Activated B cell treated with CpG ODN at 0.5 μM for 24 hours (primary cell): ENCODE measurements around the gene CHMP1A. TPM values are rescaled to one million over a fixed set of nuclear protein-coding genes. Genes with fewer than 3 reads are reported as not detected.
A peak's percentile ranks its signal among the peaks of the same experiment; 100 is the strongest.

Source experiments
- ATAC-seq: fragments of 200-7000 bp; cut with Tn5 transposase; one replicate; pipeline ENCODE4 v1.10.0; 2021; ENCODE audit warnings: low read depth, mild to moderate bottlenecking, moderate library complexity
- CTCF ChIA-PET: fragments of 350-600 bp; sonication (Branson Sonifier 250); formaldehyde crosslinking; loops from one replicate; lab custom pipeline; 2021; ENCODE audit warnings: antibody characterized with exemption; lab: Charles Lee
- POLR2A ChIA-PET: fragments of 350-600 bp; sonication (Branson Sonifier 250); formaldehyde crosslinking; loops from one replicate; lab custom pipeline; 2021; ENCODE audit warnings: antibody characterized with exemption; lab: Charles Lee
- DNase-seq: peaks from one replicate; pipeline ENCODE4 v3.0.0; 2022
- H3K27ac Mint-ChIP-seq: one replicate; pipeline ENCODE4 v1.8.0; 2020; ENCODE audit warnings: mixed read lengths
- H3K27me3 Mint-ChIP-seq: one replicate; pipeline ENCODE4 v1.8.0; 2021; ENCODE audit warnings: mixed read lengths
- H3K36me3 Mint-ChIP-seq: one replicate; pipeline ENCODE4 v1.8.0; 2021; ENCODE audit warnings: low read depth, mixed read lengths
- H3K4me1 Mint-ChIP-seq: one replicate; pipeline ENCODE4 v1.8.0; 2021; ENCODE audit warnings: mixed read lengths
- H3K4me3 Mint-ChIP-seq: one replicate; pipeline ENCODE4 v1.8.0; 2020; ENCODE audit warnings: mild to moderate bottlenecking, mixed read lengths
- H3K9me3 Mint-ChIP-seq: one replicate; pipeline ENCODE4 v1.8.0; 2020; ENCODE audit warnings: mixed read lengths
- intact Hi-C: fragments of 100-400 bp; cut with micrococcal nuclease; formaldehyde crosslinking; loops from one replicate; pipeline ENCODE4 v1.15.1; 2024
- total RNA-seq: library from RNA; stranded (reverse); gene quantifications from 2 replicates; pipeline ENCODE4 v1.2.3, GENCODE V29; 2022
- TF ChIP-seq, protein P1 (sequence below): fragments of 200-600 bp; IDR thresholded peaks from one replicate; pipeline ENCODE4 v1.8.0; 2022; ENCODE audit warnings: antibody characterized with exemption, mild to moderate bottlenecking

The CHMP1A gene
- total RNA-seq, 1 donor from 2014 or later = 98.7 TPM

DNA sequence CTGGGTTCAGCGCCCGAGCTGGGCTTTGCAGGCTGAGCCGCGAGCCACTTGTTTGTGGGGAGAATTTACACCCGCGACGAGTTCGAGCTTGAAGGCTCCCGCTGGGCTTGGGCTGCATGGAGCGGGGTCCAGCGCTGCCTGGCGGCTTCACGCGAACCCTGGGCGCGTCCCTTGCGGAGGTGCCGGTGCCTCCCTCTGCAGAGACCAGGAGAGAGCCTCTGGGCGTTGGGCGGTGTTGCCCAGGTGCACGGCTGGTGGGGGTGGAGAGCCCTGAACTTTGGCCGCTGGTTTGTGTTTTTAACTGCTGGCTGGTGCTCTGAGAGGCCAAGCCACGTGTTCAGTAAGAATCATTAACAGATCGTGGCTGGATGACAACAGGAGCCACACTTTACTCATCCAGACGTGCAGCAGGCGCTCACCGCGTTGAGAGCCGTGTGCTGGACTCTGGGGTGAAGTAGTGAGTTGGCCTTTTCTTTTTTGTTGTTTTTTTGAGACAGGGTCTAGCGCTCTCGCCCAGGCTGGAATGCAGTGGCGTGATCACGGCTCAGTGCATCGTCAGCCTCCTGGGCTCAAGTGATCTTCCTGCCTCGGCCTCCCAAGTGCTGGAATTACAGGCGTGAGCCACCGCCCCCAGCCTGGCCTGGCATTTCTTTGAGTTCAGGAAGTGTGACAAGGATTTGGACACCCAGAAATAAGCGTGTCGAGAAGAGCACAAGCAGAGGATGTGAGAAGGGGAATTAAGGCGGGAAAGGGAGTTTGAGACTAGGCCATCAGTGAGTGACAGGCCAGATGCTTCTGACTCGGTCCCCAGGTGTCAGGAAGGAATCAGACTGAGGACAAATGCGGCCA, 29.8 kb upstream of the CHMP1A start:
- CTCF ChIA-PET = interaction anchor here (1.0 to 2.1 kb wide), 2 partner anchors 13 to 30 kb away, joined by 3 to 5 read pairs; partner anchors contain the start of genes CHMP1A and SPATA33
- POLR2A ChIA-PET = interaction anchor here (0.7 to 2.1 kb wide), 11 partner anchors 9 to 186 kb away, joined by 3 to 38 read pairs (median 3); partner anchors contain the start of genes CHMP1A, SPATA33 and TCF25
- Mint-ChIP-seq H3K9me3 (no peaks in the 10 kb centered on the region), H3K4me1 (peaks cover 18% of the 10 kb centered on the region), H3K27me3 (no peaks in the 10 kb centered on the region), H3K36me3 (peaks cover 24% of the 10 kb centered on the region), H3K4me3 (peak overlapping the region; percentile 93), H3K27ac (peak overlapping the region; percentile 77)
- no peak for DNase-seq
- intact Hi-C loops = loop anchor here (5.0 kb wide), 1 partner anchor 185 kb away; the partner anchor contains the start of gene TCF25
- TF ChIP-seq, protein P1, sequence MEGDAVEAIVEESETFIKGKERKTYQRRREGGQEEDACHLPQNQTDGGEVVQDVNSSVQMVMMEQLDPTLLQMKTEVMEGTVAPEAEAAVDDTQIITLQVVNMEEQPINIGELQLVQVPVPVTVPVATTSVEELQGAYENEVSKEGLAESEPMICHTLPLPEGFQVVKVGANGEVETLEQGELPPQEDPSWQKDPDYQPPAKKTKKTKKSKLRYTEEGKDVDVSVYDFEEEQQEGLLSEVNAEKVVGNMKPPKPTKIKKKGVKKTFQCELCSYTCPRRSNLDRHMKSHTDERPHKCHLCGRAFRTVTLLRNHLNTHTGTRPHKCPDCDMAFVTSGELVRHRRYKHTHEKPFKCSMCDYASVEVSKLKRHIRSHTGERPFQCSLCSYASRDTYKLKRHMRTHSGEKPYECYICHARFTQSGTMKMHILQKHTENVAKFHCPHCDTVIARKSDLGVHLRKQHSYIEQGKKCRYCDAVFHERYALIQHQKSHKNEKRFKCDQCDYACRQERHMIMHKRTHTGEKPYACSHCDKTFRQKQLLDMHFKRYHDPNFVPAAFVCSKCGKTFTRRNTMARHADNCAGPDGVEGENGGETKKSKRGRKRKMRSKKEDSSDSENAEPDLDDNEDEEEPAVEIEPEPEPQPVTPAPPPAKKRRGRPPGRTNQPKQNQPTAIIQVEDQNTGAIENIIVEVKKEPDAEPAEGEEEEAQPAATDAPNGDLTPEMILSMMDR = no peak
- ATAC-seq = peak; percentile 38

DNA sequence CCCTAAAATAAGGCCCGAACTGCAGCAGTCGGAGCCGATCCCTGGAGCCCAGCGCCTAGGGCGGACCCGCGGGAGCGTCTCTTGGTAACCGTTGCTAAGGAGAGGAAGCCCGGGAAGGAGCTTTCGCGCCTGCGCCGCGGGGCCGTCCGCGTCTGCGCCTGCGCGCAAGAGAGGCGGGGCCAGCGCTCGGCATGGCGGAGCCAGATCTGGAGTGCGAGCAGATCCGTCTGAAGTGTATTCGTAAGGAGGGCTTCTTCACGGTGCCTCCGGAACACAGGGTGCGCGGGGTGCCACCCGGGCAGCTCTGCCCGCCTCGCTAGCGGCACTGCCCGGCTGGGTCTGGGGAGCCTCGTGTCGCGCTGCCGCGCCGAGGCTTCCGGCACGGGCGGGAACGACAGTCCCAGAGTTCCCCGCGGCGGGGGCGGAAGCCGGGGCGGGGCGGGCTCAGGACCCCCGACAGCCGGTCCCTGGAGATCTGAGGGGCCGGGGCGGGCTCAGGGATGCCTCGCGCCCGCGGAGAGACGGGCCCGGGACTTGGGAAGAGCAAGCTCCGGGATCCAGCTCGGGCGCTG, 29.1 kb upstream of the CHMP1A start, which contains the start of gene CDK10:
CDK10 (plus strand) TSS at position 170 of the 572 bp plus-strand sequence; CDS start at position 192, 22 bp downstream.
- H3K36me3 Mint-ChIP-seq = peaks cover 19% of the 10 kb centered on the region
- peak within 1 kb of the TSS; percentile 90 for H3K27ac Mint-ChIP-seq
- ChIA-PET POLR2A (interaction anchor here (0.5 to 2.1 kb wide), 16 partner anchors 9 to 710 kb away, joined by 3 to 38 read pairs (median 4); partner anchors contain the start of genes CHMP1A, SPATA33 and TCF25), CTCF (interaction anchor here (1.0 to 2.1 kb wide), 2 partner anchors 14 to 29 kb away, joined by 3 to 5 read pairs; partner anchors contain the start of genes CHMP1A and SPATA33)
- peak within 1 kb of the TSS; percentile 93 for H3K4me3 Mint-ChIP-seq
- intact Hi-C loops = loop anchor here (1.0 to 5.0 kb wide), 4 partner anchors 14 to 186 kb away; partner anchors contain the start of genes TCF25 and ZNF276
- no peaks in the 10 kb centered on the region for H3K27me3 Mint-ChIP-seq
- peaks cover 18% of the 10 kb centered on the region for H3K4me1 Mint-ChIP-seq
- peak; percentile 91 for ATAC-seq
- H3K9me3 Mint-ChIP-seq = no peaks in the 10 kb centered on the region
- DNase-seq = peak; percentile 98
- TF ChIP-seq, protein P1 = no peak

DNA sequence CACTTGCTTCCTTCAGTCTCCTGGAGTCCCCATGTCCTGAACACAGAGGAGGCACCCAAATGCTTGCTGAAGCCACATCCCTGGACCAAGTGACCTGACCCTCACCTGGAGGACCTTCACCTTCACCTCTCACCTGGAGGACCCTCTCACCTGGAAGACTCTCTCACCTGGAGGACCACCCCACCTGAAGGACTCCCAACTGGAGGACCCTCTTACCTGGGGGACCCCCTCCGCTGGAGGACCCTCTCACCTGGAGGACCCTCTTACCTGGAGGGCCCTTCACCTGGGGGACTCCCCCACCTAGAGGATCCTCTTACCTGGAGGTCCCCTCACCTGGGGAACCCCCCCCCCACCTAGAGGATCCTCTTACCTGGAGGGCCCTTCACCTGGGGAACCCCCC, 28.4 kb upstream of the CHMP1A start:
- CTCF ChIA-PET = interaction anchor here (1.0 to 2.1 kb wide), 2 partner anchors 14 to 28 kb away, joined by 3 to 5 read pairs; partner anchors contain the start of genes CHMP1A and SPATA33
- H3K27ac Mint-ChIP-seq = no peak overlapping the region
- peaks cover 15% of the 10 kb centered on the region for H3K36me3 Mint-ChIP-seq
- TF ChIP-seq, protein P1 = no peak
- DNase-seq = no peak
- peak overlapping the region; percentile 63 for H3K4me3 Mint-ChIP-seq
- H3K9me3 Mint-ChIP-seq = no peaks in the 10 kb centered on the region
- H3K4me1 Mint-ChIP-seq = peaks cover 18% of the 10 kb centered on the region
- ATAC-seq = no peak
- H3K27me3 Mint-ChIP-seq = no peaks in the 10 kb centered on the region
- intact Hi-C loops = loop anchor here (1.0 to 5.0 kb wide), 4 partner anchors 14 to 186 kb away; partner anchors contain the start of genes TCF25 and ZNF276
- POLR2A ChIA-PET = interaction anchor here (0.5 to 2.1 kb wide), 13 partner anchors 12 to 710 kb away, joined by 3 to 38 read pairs (median 4); partner anchors contain the start of genes CHMP1A, SPATA33 and TCF25

DNA sequence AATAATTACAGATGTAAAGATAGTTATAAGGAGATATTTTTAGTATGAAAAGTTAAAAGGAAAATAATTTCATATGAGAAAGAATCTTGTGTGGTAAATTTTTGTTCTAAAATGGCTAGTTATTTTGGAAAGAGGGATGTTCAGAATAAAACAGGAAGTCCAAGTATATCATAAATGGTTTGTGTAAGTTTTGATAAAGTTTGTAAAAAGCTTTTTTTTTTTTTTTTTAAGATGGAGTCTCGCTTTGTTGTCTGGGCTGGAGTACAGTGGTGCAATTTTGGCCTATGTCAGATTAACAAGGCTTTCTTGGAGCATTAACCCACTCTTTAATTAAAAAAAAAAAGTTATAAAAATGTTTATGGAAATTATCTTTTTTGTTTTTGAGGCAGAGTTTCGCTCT, 20.8 kb upstream of the CHMP1A start:
- ChIA-PET POLR2A (interaction anchor here (0.6 kb wide), 1 partner anchor 9 kb away, joined by 3 read pairs; no protein-coding TSS in a partner anchor), CTCF (no interaction called here)
- Mint-ChIP-seq H3K27ac (no peak overlapping the region), H3K4me1 (no peaks in the 10 kb centered on the region), H3K27me3 (no peaks in the 10 kb centered on the region), H3K36me3 (no peaks in the 10 kb centered on the region), H3K9me3 (no peaks in the 10 kb centered on the region), H3K4me3 (no peak overlapping the region)
- ATAC-seq (no peak), DNase-seq (no peak)
- intact Hi-C loops = no loop called here
- TF ChIP-seq, protein P1 = no peak
